Activated CD4-positive, alpha-beta T cell treated with anti-CD3 and anti-CD28 coated beads, Interleukin-2, amount 50 U/mL, for 4 hours (primary cell): ENCODE measurements around the gene DNLZ.

Experiments
- DNase-seq, 2 experiments: peaks; one replicate each; pipeline ENCODE4 v3.0.0-alpha.2; 2020

The DNLZ gene

GRCh38 chr9:136395345-136396218 is 32.0 kb upstream of the DNLZ start:
- no peak for DNase-seq

GRCh38 chr9:136395020-136395340 is 31.4 kb upstream of the DNLZ start:
- DNase-seq: no peak

- DNase-seq: no peak
These were observed 30.9 kb upstream of the DNLZ start for GRCh38 chr9:136394312-136395019.

- no peak for DNase-seq
These were observed 30.0 kb upstream of the DNLZ start for GRCh38 chr9:136393531-136393930.

DNA sequence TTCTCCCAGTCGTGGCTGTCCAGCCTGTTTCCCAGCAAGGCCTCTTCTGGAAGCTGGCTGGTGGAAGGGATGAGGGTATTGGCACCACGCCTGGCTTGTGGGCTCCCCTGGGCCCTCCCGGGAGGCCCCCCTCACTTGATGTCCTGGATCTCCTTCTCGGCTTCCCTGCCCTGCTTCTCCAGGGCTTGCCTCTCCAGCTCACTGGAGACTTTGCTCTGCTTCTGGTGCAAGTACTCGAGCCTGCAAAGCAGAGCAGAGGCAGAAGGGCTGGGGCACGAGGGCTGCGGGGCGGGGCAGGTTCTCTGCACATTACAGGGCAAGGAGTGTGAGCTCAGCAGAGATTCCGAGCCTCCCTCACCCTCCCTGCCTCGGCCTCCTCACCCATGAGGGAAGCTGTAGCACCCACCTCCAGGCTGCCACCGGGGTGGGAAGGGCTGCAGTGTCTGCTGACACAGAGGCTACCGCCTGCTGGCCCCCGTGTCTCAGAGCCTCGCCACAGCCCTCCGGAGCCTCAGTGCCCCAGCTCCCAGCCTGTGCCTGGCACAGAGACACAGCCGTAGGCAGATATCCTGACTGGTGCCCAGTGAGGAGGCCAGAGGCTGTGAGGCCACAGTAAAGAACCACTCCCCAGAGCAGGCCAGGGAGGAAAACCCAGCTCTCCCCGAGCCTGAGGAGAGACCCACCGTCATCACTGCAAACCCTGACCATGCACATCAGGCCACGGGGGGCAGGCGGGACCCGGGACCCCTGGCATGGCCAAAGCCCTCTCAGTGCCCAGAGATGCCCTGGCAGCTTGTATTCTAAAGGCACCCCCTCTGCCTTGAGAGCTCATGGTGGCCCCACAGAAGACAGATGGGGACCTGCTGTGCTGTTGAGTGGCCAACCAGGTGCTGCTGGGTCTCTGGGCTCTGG is 29.2 kb upstream of the DNLZ start:
- no peak for DNase-seq

DNA sequence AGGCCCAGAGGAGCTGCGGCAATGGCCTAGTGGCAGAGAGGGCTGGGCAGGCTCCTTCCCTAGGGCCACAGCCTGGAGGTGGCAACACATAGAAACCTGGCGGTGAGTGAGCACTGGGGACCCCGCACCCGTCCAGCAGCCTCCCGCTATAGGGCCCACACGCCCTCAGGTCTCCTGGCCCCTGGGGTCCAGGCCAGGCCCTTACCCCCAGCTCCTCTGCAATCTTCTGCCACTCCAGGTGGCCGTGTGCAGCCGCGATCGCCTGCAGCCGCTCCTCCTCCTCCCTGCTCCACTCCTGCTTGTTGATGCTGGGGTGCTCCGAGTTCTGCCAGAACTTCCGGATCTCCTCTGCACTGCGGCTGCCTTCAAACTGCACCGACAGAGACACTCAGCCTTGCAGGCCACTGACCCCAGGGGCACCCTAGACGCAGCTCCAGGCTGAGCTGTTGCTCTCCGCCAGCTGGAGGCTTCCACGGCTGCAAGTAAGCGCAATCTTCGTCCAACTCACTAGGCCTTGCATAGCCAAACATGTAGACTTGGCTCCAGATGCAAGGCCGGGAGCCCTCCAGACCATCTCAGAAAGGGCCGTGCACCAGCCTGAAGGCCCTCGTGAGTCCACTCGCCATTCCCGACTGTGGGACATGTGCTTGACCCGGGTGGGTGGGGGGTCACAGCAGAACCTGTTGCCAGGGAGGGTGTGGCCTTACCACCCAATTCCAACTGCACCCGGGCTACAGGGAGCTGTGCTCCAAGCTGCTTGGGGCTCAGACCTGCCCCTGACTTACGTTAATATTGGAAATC is 28.4 kb upstream of the DNLZ start:
- DNase-seq: no peak

GRCh38 chr9:136389396-136389795 is 25.9 kb upstream of the DNLZ start:
- no peak for DNase-seq

DNA sequence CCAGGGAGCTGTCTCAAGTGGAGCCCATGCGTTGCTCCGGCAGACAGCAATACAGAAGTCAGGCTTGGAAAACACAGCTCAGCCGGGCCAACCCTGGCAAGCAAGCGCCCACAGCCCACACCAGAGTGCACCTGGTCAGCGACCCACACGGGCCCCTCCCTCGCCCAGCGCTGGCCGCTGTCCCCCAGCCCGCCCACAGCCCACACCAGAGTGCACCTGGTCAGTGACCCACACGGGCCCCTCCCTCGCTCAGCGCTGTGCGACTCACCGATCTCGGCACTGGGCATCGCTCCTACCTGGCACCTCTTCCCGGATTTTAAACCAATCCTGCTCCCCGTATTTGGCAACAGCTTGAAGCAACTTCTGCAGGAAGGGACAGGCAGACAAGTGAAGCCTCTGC is 23.7 kb upstream of the DNLZ start:
- DNase-seq: no peak

DNA sequence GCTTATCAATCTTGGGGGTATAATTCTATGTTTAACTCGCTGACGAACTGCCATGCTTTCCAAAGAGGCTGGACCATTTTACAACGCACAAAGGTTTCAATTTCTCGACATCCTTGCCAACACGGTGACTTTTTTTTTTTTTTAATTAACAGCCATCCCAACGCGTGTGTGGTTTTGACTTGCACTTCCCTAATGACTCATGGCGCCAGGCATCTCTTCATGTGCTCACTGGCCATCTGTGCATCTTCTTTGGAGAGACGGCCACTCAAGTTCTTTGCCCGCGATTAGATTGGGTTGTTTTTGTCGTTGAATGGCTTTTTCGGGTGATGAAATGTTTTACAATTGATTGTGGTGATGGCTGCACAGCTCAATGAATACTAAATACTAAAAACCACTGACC is 22.5 kb upstream of the DNLZ start:
- no peak for DNase-seq

DNA sequence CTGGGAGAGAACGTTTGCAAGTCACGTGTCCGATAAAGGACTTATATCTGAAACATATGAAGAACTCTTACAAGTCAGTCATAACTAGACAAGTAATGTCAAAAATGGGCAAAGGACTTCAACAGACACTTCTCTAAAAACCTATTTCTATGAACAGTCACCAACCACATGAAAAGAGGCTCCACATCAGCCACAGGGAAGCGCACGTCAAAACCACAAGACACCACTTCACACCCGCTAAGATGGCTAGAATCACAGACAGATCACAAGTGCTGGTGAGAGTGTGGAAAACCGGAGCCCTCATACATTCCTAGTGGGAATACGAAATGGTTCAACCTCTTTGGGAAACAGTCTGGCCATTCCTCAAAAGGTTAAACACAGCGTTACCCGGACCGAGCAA is 21.5 kb upstream of the DNLZ start:
- peak in 1 of 2 experiments; percentile 30 for DNase-seq

- no peak for DNase-seq
These were observed 19.9 kb upstream of the DNLZ start for GRCh38 chr9:136383436-136383835.

GRCh38 chr9:136381966-136382513 is 18.5 kb upstream of the DNLZ start:
- DNase-seq: no peak

- DNase-seq: no peak
These were observed 17.8 kb upstream of the DNLZ start for GRCh38 chr9:136381311-136381710.

DNA sequence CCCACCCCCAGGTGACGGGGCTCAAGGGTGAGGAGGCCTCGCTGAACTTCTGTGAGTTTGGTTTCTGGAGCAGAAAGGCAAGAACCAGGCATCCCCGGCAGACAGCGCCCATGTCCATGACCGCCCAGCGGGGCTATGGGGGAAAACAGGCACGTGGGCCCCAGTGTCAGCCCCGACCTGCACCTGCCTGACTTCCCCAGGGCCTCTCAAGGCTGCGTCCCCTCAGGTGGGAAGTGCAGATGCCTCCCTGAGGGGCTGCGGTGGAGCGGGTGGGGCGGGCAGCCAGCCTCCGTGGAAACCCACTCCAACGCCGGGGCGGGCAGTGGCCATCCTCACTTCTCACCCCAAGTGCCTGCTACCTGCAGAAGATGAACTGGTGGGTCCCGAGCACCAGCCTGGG is 16.8 kb upstream of the DNLZ start:
- no peak for DNase-seq

- DNase-seq: no peak
These were observed 16.3 kb upstream of the DNLZ start for GRCh38 chr9:136379891-136380290.

DNA sequence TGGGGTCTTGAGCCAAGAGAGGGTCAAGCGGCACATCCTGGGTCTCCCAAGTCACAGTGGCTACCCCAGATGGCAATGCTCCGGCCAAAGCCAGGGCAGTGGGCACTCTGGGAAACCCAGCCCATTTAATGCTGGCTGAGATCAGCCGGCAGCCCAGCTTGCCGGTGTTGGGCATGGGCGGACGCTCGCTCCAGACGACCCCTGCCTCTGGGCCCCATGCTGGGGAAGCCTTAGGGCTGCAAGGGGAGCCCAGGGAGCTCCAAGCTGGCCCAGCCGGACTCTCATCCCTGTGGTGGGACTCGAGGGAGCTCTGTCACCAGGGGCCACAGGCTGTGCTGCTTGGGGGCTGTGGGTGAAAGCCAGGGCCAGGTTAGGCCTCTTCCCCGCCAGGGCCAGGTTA is 15.9 kb upstream of the DNLZ start:
- DNase-seq: no peak

GRCh38 chr9:136379003-136379287 is 15.4 kb upstream of the DNLZ start:
- no peak for DNase-seq

DNA sequence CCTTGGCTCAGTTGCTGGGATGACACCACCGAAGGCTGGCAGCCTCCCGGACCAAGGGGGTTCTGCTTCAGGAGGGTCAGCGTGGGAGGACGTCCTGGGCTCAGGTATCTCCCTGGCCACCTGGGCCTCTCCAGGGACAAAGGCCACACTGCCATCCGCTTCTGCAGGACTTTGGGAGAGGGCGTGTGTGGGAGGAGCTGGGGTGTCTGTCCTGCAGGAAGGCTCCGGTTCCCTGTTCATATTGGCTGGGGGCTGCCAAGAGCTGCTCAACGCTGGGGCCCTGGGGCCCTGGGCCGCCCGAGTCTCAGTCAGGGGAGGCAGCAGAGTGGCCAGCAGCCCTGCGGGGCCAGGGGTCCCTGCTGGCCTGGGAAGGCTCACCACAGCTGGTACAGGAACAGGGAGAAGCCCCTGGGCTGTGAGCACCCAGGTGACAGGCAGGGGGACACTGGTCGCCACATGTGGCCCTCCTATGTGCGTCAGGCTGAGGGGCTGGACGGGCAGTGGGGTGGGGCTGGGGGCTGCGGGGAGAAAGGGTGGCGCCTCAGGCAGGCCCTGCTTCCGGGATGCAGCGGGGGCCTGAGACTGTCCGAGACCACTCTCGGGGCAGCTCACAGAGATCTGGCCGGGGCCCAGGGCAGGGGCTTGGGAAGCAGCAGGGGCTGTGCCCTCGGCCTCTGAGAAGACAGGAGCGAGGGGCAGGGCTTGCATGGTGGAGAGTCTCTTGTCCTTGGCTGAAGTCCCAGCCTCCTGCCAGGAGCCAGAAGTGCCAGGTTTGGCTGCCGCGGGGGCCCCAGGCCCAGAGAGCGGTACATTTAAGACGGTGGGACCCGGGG is 14.8 kb upstream of the DNLZ start:
- DNase-seq: no peak

GRCh38 chr9:136377341-136378169 is 14.0 kb upstream of the DNLZ start:
- no peak for DNase-seq

GRCh38 chr9:136376457-136376856 is 12.9 kb upstream of the DNLZ start:
- DNase-seq: no peak

- no peak for DNase-seq
These were observed 11.6 kb upstream of the DNLZ start for GRCh38 chr9:136375096-136375495.
